Lower leg skin (tissue), 3 donors: Measurements from ENCODE around the gene REEP6.

Experiments
- POLR2A ChIP-seq, 2 donors: fragments of 450-650 bp; IDR thresholded peaks; one replicate each; pipeline ENCODE4 v1.6.1; 2016 to 2017; ENCODE audit warnings: antibody characterized with exemption in 2 of 2, mild to moderate bottlenecking in 1 of 2, moderate library complexity in 1 of 2
- TF ChIP-seq, protein P1 (sequence below), 3 donors: fragments of 450-650 bp; IDR thresholded peaks; one replicate each; pipeline ENCODE4 v1.5.1; 2016; ENCODE audit warnings: antibody characterized with exemption in 3 of 3, mild to moderate bottlenecking in 3 of 3, moderate library complexity in 2 of 3

DNA sequence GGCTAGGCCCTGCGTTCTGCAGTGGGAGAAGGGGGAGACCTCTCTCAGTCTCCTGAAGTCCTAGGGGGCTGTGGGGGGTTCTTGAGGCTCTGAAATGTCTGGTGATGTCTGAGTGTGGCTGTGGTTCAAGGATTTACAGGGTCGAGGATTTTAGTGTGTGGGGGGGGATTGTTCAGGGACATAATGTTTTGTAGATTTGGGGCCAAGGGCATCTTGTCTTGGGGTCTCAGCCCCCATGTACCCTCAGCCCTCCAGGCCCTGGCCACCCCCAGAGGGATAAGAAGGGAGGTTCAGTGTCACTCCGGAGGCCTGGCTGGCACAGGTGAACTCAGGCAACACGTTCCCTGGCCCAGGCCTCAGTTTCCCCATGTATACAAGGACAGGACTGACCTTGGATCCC, 43.5 kb upstream of the REEP6 start:
- TF ChIP-seq, protein P1, sequence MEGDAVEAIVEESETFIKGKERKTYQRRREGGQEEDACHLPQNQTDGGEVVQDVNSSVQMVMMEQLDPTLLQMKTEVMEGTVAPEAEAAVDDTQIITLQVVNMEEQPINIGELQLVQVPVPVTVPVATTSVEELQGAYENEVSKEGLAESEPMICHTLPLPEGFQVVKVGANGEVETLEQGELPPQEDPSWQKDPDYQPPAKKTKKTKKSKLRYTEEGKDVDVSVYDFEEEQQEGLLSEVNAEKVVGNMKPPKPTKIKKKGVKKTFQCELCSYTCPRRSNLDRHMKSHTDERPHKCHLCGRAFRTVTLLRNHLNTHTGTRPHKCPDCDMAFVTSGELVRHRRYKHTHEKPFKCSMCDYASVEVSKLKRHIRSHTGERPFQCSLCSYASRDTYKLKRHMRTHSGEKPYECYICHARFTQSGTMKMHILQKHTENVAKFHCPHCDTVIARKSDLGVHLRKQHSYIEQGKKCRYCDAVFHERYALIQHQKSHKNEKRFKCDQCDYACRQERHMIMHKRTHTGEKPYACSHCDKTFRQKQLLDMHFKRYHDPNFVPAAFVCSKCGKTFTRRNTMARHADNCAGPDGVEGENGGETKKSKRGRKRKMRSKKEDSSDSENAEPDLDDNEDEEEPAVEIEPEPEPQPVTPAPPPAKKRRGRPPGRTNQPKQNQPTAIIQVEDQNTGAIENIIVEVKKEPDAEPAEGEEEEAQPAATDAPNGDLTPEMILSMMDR (IDR thresholded peaks at IDR 0.05), result no peak
- no peak for TF ChIP-seq POLR2A (IDR thresholded peaks at IDR 0.05)
